Femur (tissue), 1 donor: ENCODE results near the gene C1orf115.
"Not testable (repeated sequence)": the region's sequence is repeated elsewhere in the genome, so short reads cannot be mapped to it uniquely, and the experiment has no call there.

ENCODE experiments used
- DNase-seq: peaks from one replicate; pipeline ENCODE4 v3.0.0-alpha.2; 2017

The C1orf115 gene

GRCh38 chr1:220730486-220730885, 40.3 kb downstream of the C1orf115 start:
- DNase-seq: no peak

- no peak for DNase-seq
Observed at GRCh38 chr1:220732137-220732536, 42.0 kb downstream of the C1orf115 start.

- no peak for DNase-seq
Observed at GRCh38 chr1:220732621-220733020, 42.5 kb downstream of the C1orf115 start.

- DNase-seq: peak; percentile 87
Observed at GRCh38 chr1:220733086-220733601, 43.0 kb downstream of the C1orf115 start.

GRCh38 chr1:220734571-220735326, 44.6 kb downstream of the C1orf115 start:
- no peak for DNase-seq

GRCh38 chr1:220736283-220736682, 46.1 kb downstream of the C1orf115 start:
- DNase-seq: not testable (repeated sequence)

GRCh38 chr1:220741349-220741748, 51.2 kb downstream of the C1orf115 start:
- DNase-seq: no peak

GRCh38 chr1:220741825-220742224, 51.7 kb downstream of the C1orf115 start:
- no peak for DNase-seq

GRCh38 chr1:220742520-220742919, 52.4 kb downstream of the C1orf115 start:
- no peak for DNase-seq

GRCh38 chr1:220746851-220747250, 56.7 kb downstream of the C1orf115 start:
- no peak for DNase-seq

GRCh38 chr1:220747437-220748088, 57.4 kb downstream of the C1orf115 start:
- DNase-seq: no peak

- peak; percentile 88 for DNase-seq
Observed at GRCh38 chr1:220748089-220748934, 58.1 kb downstream of the C1orf115 start, which contains the start of gene MTARC2. MTARC2 (plus strand) TSS chr1:220748322; CDS start chr1:220748532, 210 bp downstream.
